WTC11 (cell line): ENCODE measurements around the gene TFCP2. TPM values are rescaled to one million over a fixed set of nuclear protein-coding genes. Genes with fewer than 3 reads are reported as not detected.

Source experiments
- ATAC-seq: fragments of 200-7000 bp; cut with Tn5 transposase; 2 replicates; pipeline ENCODE4 v1.10.0; 2021; ENCODE audit warnings: mild to moderate bottlenecking, moderate library complexity
- CTCF ChIA-PET: fragments of 300-600 bp; sonication (Branson Sonifier 250); formaldehyde crosslinking; loops from one replicate; lab custom pipeline; 2021; ENCODE audit warnings: antibody characterized with exemption; lab: Charles Lee
- POLR2A ChIA-PET: fragments of 350-600 bp; sonication (Branson Sonifier 250); formaldehyde crosslinking; loops from one replicate; lab custom pipeline; 2021; ENCODE audit warnings: antibody characterized with exemption; lab: Charles Lee
- DNase-seq: peaks from one replicate; pipeline ENCODE4 v3.0.0; 2021; ENCODE audit warnings: low spot score
- H3K27ac Mint-ChIP-seq: 2 replicates; pipeline ENCODE4 v1.8.0; 2021; ENCODE audit warnings: mixed read lengths
- H3K27me3 Mint-ChIP-seq: 2 replicates; pipeline ENCODE4 v1.8.0; 2021; ENCODE audit warnings: low read depth, mild to moderate bottlenecking, moderate library complexity, mixed read lengths
- H3K36me3 Mint-ChIP-seq: 2 replicates; pipeline ENCODE4 v1.8.0; 2021; ENCODE audit warnings: mixed read lengths
- H3K4me1 Mint-ChIP-seq: 2 replicates; pipeline ENCODE4 v1.8.0; 2022; ENCODE audit warnings: mixed read lengths
- H3K4me3 Mint-ChIP-seq: 2 replicates; pipeline ENCODE4 v1.8.0; 2021; ENCODE audit warnings: mild to moderate bottlenecking, moderate library complexity, mixed read lengths
- H3K9me3 Mint-ChIP-seq: 2 replicates; pipeline ENCODE4 v1.8.0; 2021; ENCODE audit warnings: mixed read lengths
- CDX4 ChIP-seq: fragments of 250-450 bp; sonication (Bioruptor Pico); IDR thresholded peaks from 2 replicates; pipeline ENCODE4 v1.9.0; 2021; ENCODE audit warnings: moderate library complexity, mild to moderate bottlenecking, inconsistent platforms, borderline replicate concordance
- CTCF ChIP-seq: fragments of 200-600 bp; IDR thresholded peaks from 2 replicates; pipeline ENCODE4 v1.8.0; 2022; ENCODE audit warnings: antibody characterized with exemption
- ESRRA ChIP-seq: sonication (generic); formaldehyde crosslinking; IDR thresholded peaks from 2 replicates; pipeline ENCODE4 v1.8.1; 2022; ENCODE audit warnings: mild to moderate bottlenecking, missing genetic modification reagents, borderline replicate concordance
- FOXP1 ChIP-seq: sonication (generic); formaldehyde crosslinking; IDR thresholded peaks from 2 replicates; pipeline ENCODE4 v1.8.0; 2022; ENCODE audit warnings: missing genetic modification reagents, mild to moderate bottlenecking, moderate library complexity, borderline replicate concordance
- FOXP4 ChIP-seq: sonication (generic); formaldehyde crosslinking; IDR thresholded peaks from 2 replicates; pipeline ENCODE4 v1.8.0; 2022; ENCODE audit warnings: mild to moderate bottlenecking, missing genetic modification reagents
- GABPB1 ChIP-seq: sonication (generic); formaldehyde crosslinking; IDR thresholded peaks from 2 replicates; pipeline ENCODE4 v1.8.1; 2023; ENCODE audit warnings: mild to moderate bottlenecking, missing genetic modification reagents
- HMGXB4 ChIP-seq: sonication (generic); formaldehyde crosslinking; IDR thresholded peaks from 2 replicates; pipeline ENCODE4 v1.8.1; 2023; ENCODE audit warnings: mild to moderate bottlenecking, moderate library complexity, missing genetic modification reagents
- KAT7 ChIP-seq: sonication (generic); formaldehyde crosslinking; IDR thresholded peaks from 2 replicates; pipeline ENCODE4 v1.8.1; 2023; ENCODE audit warnings: missing genetic modification reagents, mild to moderate bottlenecking, borderline replicate concordance
- MAX ChIP-seq: sonication (generic); formaldehyde crosslinking; IDR thresholded peaks from 2 replicates; pipeline ENCODE4 v1.8.0; 2022; ENCODE audit warnings: mild to moderate bottlenecking, missing genetic modification reagents
- SMAD4 ChIP-seq: sonication (generic); formaldehyde crosslinking; IDR thresholded peaks from 2 replicates; pipeline ENCODE4 v1.8.0; 2022; ENCODE audit warnings: mild to moderate bottlenecking, missing genetic modification reagents
- STAT6 ChIP-seq: sonication (generic); formaldehyde crosslinking; conservative IDR thresholded peaks from 2 replicates; pipeline ENCODE4 v1.8.1; 2023; ENCODE audit warnings: mild to moderate bottlenecking, low read depth, missing genetic modification reagents, moderate library complexity
- TP53 ChIP-seq: sonication (generic); formaldehyde crosslinking; IDR thresholded peaks from 2 replicates; pipeline ENCODE4 v1.8.1; 2023; ENCODE audit warnings: mild to moderate bottlenecking, missing genetic modification reagents
- ZNF512 ChIP-seq: sonication (generic); formaldehyde crosslinking; IDR thresholded peaks from 2 replicates; pipeline ENCODE4 v1.8.1; 2022; ENCODE audit warnings: missing genetic modification reagents, borderline replicate concordance
- total RNA-seq: library from RNA; stranded (reverse); gene quantifications from 3 replicates; pipeline ENCODE4 v1.2.3, GENCODE V29; 2021

The TFCP2 gene
- total RNA-seq, 1 experiment from 2014 or later: 35.4 TPM

- Mint-ChIP-seq H3K27ac (no peak overlapping the region), H3K36me3 (peaks cover 53% of the 10 kb centered on the region), H3K4me3 (no peak overlapping the region), H3K9me3 (no peaks in the 10 kb centered on the region), H3K4me1 (no peaks in the 10 kb centered on the region), H3K27me3 (no peaks in the 10 kb centered on the region)
- DNase-seq (no peak), ATAC-seq (no peak)
- ChIA-PET POLR2A (interaction anchor here (0.6 kb wide), 1 partner anchor 1785 kb away, joined by 4 read pairs; no protein-coding TSS in a partner anchor), CTCF (interaction anchor here (0.6 kb wide), 1 partner anchor 939 kb away, joined by 3 read pairs; no protein-coding TSS in a partner anchor)
- TF ChIP-seq ZNF512 (no peak), CDX4 (no peak), FOXP4 (CRISPR knock-in tag) (no peak), GABPB1 (CRISPR knock-in tag) (no peak), STAT6 (CRISPR knock-in tag) (no peak), MAX (CRISPR knock-in tag) (no peak), KAT7 (CRISPR knock-in tag) (no peak), CTCF (no peak)
Observed at GRCh38 chr12:51115533-51115932, 57.4 kb downstream of the TFCP2 start.

- no peak overlapping the region for H3K27ac Mint-ChIP-seq
- H3K36me3 Mint-ChIP-seq: peaks cover 62% of the 10 kb centered on the region
- CTCF ChIA-PET: no interaction called here
- no peak overlapping the region for H3K4me3 Mint-ChIP-seq
- POLR2A ChIA-PET: no interaction called here
- ATAC-seq (no peak), DNase-seq (no peak)
- no peaks in the 10 kb centered on the region for H3K27me3 Mint-ChIP-seq
- no peaks in the 10 kb centered on the region for H3K4me1 Mint-ChIP-seq
- H3K9me3 Mint-ChIP-seq: no peaks in the 10 kb centered on the region
- TF ChIP-seq KAT7 (CRISPR knock-in tag) (no peak), TP53 (no peak), SMAD4 (CRISPR knock-in tag) (no peak), HMGXB4 (no peak), ESRRA (CRISPR knock-in tag) (no peak), FOXP1 (CRISPR knock-in tag) (no peak)
Observed at GRCh38 chr12:51108136-51108535, 64.8 kb downstream of the TFCP2 start.
